ENCODE measurements around the gene FAM171A2.
A peak's percentile ranks its signal among the peaks of the same experiment; 100 is the strongest.

The FAM171A2 gene

DNA sequence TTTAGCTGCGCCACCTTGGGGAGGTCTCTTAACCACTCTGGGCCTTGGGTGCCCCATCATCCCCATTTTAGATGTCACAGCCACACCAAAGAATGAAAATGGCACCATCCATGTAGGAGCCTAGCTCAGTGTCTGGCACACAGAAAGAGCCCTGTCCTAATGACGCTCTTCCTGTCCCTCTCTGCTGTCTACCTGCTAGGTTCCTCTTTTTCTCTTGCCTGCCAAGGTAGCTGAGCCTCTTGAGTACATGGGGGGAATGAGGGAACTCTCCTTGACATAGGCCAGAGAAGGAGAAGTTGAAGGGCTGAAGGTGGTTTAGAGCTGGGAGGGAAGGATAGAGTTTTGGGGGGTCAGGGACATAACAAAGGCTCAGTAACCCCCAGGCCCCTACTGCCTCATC is 53.5 kb downstream of the FAM171A2 start:
- Histone ChIP-seq H3K27me3 (ENCODE audit: control insufficient read depth in 1 of 2, insufficient read depth in 2 of 2, low read length in 2 of 2) (peaks cover 14 to 15% of the 10 kb centered on the region in 2 donors), H3K9ac (ENCODE audit: low read length in 2 of 2) (no peak overlapping the region), H3K9me3 (ENCODE audit: control insufficient read depth in 2 of 2, low read length in 2 of 2) (no peaks in the 10 kb centered on the region), H3K4me3 (ENCODE audit: low read length in 2 of 2) (no peak overlapping the region), H3K36me3 (ENCODE audit: control insufficient read depth in 2 of 2, insufficient read depth in 2 of 2, low read length in 2 of 2) (no peaks in the 10 kb centered on the region), H3K27ac (ENCODE audit: low read length) (no peak overlapping the region), H3K4me1 (ENCODE audit: control insufficient read depth, insufficient read depth, low read length) (peaks cover 22% of the 10 kb centered on the region)

DNA sequence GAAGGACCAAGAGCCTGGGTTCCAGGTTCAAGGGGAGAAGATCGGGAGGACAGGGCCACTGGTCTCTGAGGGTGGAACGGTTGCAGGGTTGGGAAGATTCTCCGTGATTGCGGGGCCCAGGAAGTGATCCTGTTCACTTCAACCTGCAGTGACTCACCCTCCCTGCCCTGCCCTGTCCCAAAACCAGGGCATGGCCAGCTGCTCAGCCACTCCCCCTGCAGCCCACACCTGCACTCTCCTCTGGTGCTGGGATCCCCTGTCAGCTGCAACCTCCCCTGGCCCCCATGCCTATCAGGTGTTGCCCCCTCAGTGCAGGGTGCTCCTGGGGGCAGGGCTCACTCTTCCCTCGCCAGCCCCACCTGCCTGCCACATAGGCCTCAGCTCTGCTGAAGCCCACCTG is 54.2 kb downstream of the FAM171A2 start:
- Histone ChIP-seq H3K4me1 (ENCODE audit: control insufficient read depth, insufficient read depth, low read length) (peaks cover 16% of the 10 kb centered on the region), H3K9ac (ENCODE audit: low read length in 2 of 2) (no peak overlapping the region), H3K9me3 (ENCODE audit: control insufficient read depth in 2 of 2, low read length in 2 of 2) (no peaks in the 10 kb centered on the region), H3K27ac (ENCODE audit: low read length) (no peak overlapping the region), H3K36me3 (ENCODE audit: control insufficient read depth in 2 of 2, insufficient read depth in 2 of 2, low read length in 2 of 2) (no peaks in the 10 kb centered on the region), H3K4me3 (ENCODE audit: low read length in 2 of 2) (no peak overlapping the region), H3K27me3 (ENCODE audit: control insufficient read depth in 1 of 2, insufficient read depth in 2 of 2, low read length in 2 of 2) (peaks cover 8 to 12% of the 10 kb centered on the region in 2 donors)

DNA sequence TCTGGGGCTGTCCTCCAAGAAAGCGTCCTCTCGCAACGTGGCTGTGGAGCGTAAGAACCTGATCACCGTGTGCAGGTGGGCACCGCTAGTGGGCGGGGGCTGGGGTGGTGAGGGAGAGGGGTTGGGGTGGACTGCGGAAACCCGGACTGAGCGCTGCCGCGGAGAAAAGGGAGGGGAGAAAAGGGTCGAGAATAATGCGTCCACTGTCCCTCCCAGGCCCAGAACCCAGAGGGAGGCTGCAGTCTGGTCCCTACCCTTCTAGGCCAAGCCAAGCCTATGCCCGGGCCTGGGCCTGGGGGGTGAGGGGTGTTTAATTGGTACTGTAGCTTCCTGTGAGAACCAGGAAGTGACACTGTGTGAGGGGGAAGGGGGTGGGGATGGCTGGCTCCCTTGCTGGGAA is 54.8 kb downstream of the FAM171A2 start:
- Histone ChIP-seq H3K4me1 (ENCODE audit: control insufficient read depth, insufficient read depth, low read length) (peaks cover 16% of the 10 kb centered on the region), H3K27me3 (ENCODE audit: control insufficient read depth in 1 of 2, insufficient read depth in 2 of 2, low read length in 2 of 2) (peaks cover 4 to 8% of the 10 kb centered on the region in 2 donors), H3K9ac (ENCODE audit: low read length in 2 of 2) (no peak overlapping the region), H3K36me3 (ENCODE audit: control insufficient read depth in 2 of 2, insufficient read depth in 2 of 2, low read length in 2 of 2) (no peaks in the 10 kb centered on the region), H3K27ac (ENCODE audit: low read length) (no peak overlapping the region), H3K4me3 (ENCODE audit: low read length in 2 of 2) (peak overlapping the region; percentile 40), H3K9me3 (ENCODE audit: control insufficient read depth in 2 of 2, low read length in 2 of 2) (no peaks in the 10 kb centered on the region)

DNA sequence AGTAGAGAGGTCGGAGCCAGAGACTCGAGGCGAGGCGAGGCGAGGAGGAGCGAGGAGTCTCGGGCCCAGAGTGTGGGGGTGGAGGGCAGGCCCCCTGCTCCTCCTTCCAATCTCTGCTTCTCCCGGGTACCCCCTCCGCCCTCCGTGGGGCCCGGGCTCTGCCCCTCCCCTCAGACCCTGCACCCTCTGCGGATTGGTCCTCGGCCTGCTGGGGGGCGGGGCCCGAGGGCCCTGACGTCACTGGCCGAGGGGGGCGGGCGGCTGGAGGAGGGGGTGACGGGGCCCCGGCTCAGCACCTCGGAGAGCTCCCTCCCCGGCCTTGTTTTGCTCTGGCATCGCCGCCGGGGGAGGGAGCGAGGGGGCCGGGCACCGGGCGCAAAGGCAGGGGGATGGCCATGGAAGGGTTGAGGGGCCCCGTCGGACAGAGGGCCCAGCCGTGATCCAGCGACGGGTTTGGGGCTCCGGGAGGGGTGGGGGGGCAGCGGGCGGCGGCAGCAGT is 55.3 kb downstream of the FAM171A2 start, which contains the start of gene RUNDC3A:
Gene RUNDC3A, plus strand, starts transcription at position 282 of the 499 bp plus-strand sequence. CDS start 232 bp downstream, outside the sequence.
- Histone ChIP-seq H3K36me3 (ENCODE audit: control insufficient read depth in 2 of 2, insufficient read depth in 2 of 2, low read length in 2 of 2) (no peaks in the 10 kb centered on the region), H3K27ac (ENCODE audit: low read length) (peak within 1 kb of the TSS; percentile 41), H3K27me3 (ENCODE audit: control insufficient read depth in 1 of 2, insufficient read depth in 2 of 2, low read length in 2 of 2) (peaks cover 4 to 7% of the 10 kb centered on the region in 2 donors), H3K4me3 (ENCODE audit: low read length in 2 of 2) (peak within 1 kb of the TSS; percentile 60 to 71), H3K4me1 (ENCODE audit: control insufficient read depth, insufficient read depth, low read length) (peaks cover 16% of the 10 kb centered on the region), H3K9ac (ENCODE audit: low read length in 2 of 2) (peak within 1 kb of the TSS in 1 of 2 donors; percentile 33), H3K9me3 (ENCODE audit: control insufficient read depth in 2 of 2, low read length in 2 of 2) (no peaks in the 10 kb centered on the region)

DNA sequence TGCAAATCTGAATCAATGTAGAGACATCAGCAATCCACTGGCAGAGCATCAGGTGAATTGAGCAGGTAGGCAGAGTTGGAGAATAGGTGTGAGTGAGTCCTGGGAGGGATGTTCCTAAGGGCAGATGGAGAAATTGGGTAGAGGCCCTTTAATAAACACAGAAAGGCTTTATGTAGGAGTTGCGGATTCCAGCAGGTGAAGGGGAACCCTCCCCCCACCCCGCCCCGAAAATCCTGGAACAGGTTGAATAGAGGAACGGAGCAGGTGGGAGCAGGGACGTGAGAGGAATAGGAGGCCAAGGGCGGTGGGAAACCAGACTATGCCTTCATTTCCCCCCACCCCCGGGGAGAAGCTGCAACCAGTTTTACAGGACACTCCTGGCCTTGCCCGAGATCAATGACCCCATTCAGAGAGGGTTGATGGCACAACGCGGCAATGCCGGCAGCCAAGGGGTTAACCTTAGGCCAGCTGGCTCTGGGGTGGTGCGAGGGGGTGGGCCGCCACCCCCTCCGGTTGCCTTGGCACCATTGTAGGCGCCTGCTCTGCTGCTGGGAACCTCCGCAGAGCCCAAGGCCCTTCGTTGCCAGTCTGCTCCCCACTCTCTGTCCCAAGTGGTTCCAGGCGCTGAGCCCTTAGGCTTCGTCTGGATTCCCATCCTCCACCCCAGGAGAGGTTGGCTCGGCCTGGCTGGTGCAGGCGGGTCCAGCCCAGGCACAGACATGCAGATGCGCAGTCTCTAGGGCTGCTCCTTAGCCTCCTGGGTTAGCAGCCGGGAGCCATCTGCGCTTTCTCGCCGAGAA is 56.1 kb downstream of the FAM171A2 start:
- Histone ChIP-seq H3K27ac (ENCODE audit: low read length) (peak overlapping the region; percentile 41), H3K36me3 (ENCODE audit: control insufficient read depth in 2 of 2, insufficient read depth in 2 of 2, low read length in 2 of 2) (no peaks in the 10 kb centered on the region), H3K4me1 (ENCODE audit: control insufficient read depth, insufficient read depth, low read length) (peaks cover 16% of the 10 kb centered on the region), H3K27me3 (ENCODE audit: control insufficient read depth in 1 of 2, insufficient read depth in 2 of 2, low read length in 2 of 2) (peaks cover 0 to 4% of the 10 kb centered on the region in 2 donors), H3K9ac (ENCODE audit: low read length in 2 of 2) (peak overlapping the region in 1 of 2 donors; percentile 33), H3K4me3 (ENCODE audit: low read length in 2 of 2) (peak overlapping the region; percentile 60 to 69), H3K9me3 (ENCODE audit: control insufficient read depth in 2 of 2, low read length in 2 of 2) (no peaks in the 10 kb centered on the region)

DNA sequence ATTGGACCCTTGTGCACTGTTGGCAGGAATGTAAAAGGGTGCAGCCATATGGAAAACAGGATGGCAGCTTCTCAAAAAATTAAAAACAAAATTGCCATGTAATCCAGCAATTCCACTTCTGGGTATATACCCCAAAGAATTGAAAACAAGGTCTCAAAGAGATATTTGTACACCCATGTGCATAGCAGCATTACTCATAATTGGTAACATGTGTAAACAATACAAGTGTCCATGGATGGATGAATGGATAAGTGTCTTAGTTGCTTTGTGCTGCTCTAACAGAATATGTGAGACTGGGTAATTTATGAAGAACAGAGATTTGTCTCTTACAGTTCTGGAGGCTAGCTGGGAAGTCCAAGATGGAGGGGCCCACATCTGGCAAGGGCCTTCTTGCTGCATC is 59.0 kb downstream of the FAM171A2 start:
- no peak overlapping the region for H3K27ac ChIP-seq (ENCODE audit: low read length)
- H3K9ac ChIP-seq (ENCODE audit: low read length in 2 of 2): no peak overlapping the region
- no peaks in the 10 kb centered on the region for H3K36me3 ChIP-seq (ENCODE audit: control insufficient read depth in 2 of 2, insufficient read depth in 2 of 2, low read length in 2 of 2)
- peaks cover 0 to 4% of the 10 kb centered on the region in 2 donors for H3K27me3 ChIP-seq (ENCODE audit: control insufficient read depth in 1 of 2, insufficient read depth in 2 of 2, low read length in 2 of 2)
- no peaks in the 10 kb centered on the region for H3K9me3 ChIP-seq (ENCODE audit: control insufficient read depth in 2 of 2, low read length in 2 of 2)
- H3K4me3 ChIP-seq (ENCODE audit: low read length in 2 of 2): no peak overlapping the region
- peaks cover 16% of the 10 kb centered on the region for H3K4me1 ChIP-seq (ENCODE audit: control insufficient read depth, insufficient read depth, low read length)

Data from stomach smooth muscle (tissue), 2 donors.